T-cell (primary cell): ENCODE results near the gene CLTCL1. TPM values are rescaled to one million over a fixed set of nuclear protein-coding genes. Genes with fewer than 3 reads are reported as not detected.

Experiments used
- ATAC-seq, 4 experiments: fragments of 200-7000 bp in 3 of 4; fragments of 150-1000 bp in 1 of 4; cut with Tn5 transposase; replicated peaks in 1 of 4; 1 replicate in 3 of 4; 2 replicates in 1 of 4; pipeline ENCODE4 v1.10.0; 2021; ENCODE audit warnings: moderate library complexity in 3 of 4, mild to moderate bottlenecking in 2 of 4, moderate number of reproducible peaks in 1 of 4
- CTCF ChIA-PET, 2 donors: fragments of 300-600 bp; sonication (Branson Sonifier 250); formaldehyde crosslinking; loops; one replicate each; lab custom pipeline; 2022; ENCODE audit warnings: antibody characterized with exemption in 2 of 2; lab: Charles Lee
- POLR2A ChIA-PET, 2 donors: fragments of 300-600 bp; sonication (Branson Sonifier 250); formaldehyde crosslinking; loops; one replicate each; lab custom pipeline; 2022; ENCODE audit warnings: antibody characterized with exemption in 2 of 2; lab: Charles Lee
- DNase-seq, 35 experiments: peaks; one replicate each; pipeline versions ENCODE4 v3.0.0 to v3.0.0-alpha.2; 2013 to 2023
- H3K27ac ChIP-seq: one replicate; pipeline ENCODE4 v1.5.1; 2013; ENCODE audit warnings: low read length
- H3K27me3 ChIP-seq, 2 experiments: replicated peaks in 1 of 2; 1 replicate in 1 of 2; 2 replicates in 1 of 2; pipeline versions ENCODE4 v1.6.1 to v1.7.0; 2013; ENCODE audit warnings: low read length in 1 of 2, mixed read lengths in 1 of 2; ENCODE audit not compliant: control insufficient read depth in 2 of 2, insufficient read depth in 2 of 2; ENCODE audit errors: extremely low read depth in 1 of 2
- H3K36me3 ChIP-seq, 2 donors: 1 replicate in 1 of 2; 2 replicates in 1 of 2; pipeline versions ENCODE4 v1.6.1 to v1.7.0; 2013; ENCODE audit warnings: low read length in 1 of 2; ENCODE audit not compliant: control insufficient read depth in 2 of 2, insufficient read depth in 1 of 2; ENCODE audit errors: extremely low read depth in 1 of 2
- H3K4me1 ChIP-seq, 2 experiments: 1 replicate in 1 of 2; 2 replicates in 1 of 2; pipeline versions ENCODE4 v1.6.1 to v1.7.0; 2013; ENCODE audit warnings: low read length in 2 of 2, mixed read lengths in 1 of 2; ENCODE audit not compliant: insufficient read depth in 2 of 2, control insufficient read depth in 1 of 2; ENCODE audit errors: extremely low read depth in 1 of 2
- H3K4me3 ChIP-seq, 2 donors: 1 replicate in 1 of 2; 2 replicates in 1 of 2; pipeline versions ENCODE4 v1.5.1 to v1.7.0; 2013; ENCODE audit warnings: mild to moderate bottlenecking in 2 of 2, low read length in 1 of 2, moderate library complexity in 1 of 2; ENCODE audit not compliant: control insufficient read depth in 1 of 2; ENCODE audit errors: extremely low read depth in 1 of 2
- H3K9me3 ChIP-seq: 2 replicates; pipeline ENCODE4 v1.7.0; 2013
- H3K27ac Mint-ChIP-seq, 2 donors: one replicate each; pipeline ENCODE4 v1.8.0; 2020 to 2021; ENCODE audit warnings: mild to moderate bottlenecking in 2 of 2, mixed read lengths in 2 of 2
- H3K27me3 Mint-ChIP-seq, 2 donors: one replicate each; pipeline ENCODE4 v1.8.0; 2021 to 2022; ENCODE audit warnings: mixed read lengths in 2 of 2
- H3K36me3 Mint-ChIP-seq: one replicate; pipeline ENCODE4 v1.8.0; 2021; ENCODE audit warnings: mixed read lengths
- H3K4me1 Mint-ChIP-seq, 3 donors: one replicate each; pipeline ENCODE4 v1.8.0; 2020 to 2022; ENCODE audit warnings: mixed read lengths in 3 of 3, mild to moderate bottlenecking in 1 of 3
- H3K4me3 Mint-ChIP-seq, 3 donors: one replicate each; pipeline ENCODE4 v1.8.0; 2020 to 2022; ENCODE audit warnings: mild to moderate bottlenecking in 3 of 3, mixed read lengths in 3 of 3, moderate library complexity in 3 of 3
- H3K9me3 Mint-ChIP-seq, 3 donors: one replicate each; pipeline ENCODE4 v1.8.0; 2020 to 2022; ENCODE audit warnings: mixed read lengths in 3 of 3
- WGBS: methylation state at CpG from one replicate; pipeline ENCODE4 v1.1.5; 2013; ENCODE audit warnings: missing lambda C conversion rate; ENCODE audit not compliant: insufficient coverage; 5-methylcytosine and 5-hydroxymethylcytosine counted together
- total RNA-seq, 35 experiments: library from RNA in 6 of 35; stranded (reverse) in 6 of 35; fragments of 120-200 nt in 1 of 35; gene quantifications; one replicate each; pipeline versions ENCODE4 v1.2.1 to v1.2.4 and lab custom pipeline; 2013 to 2026

The CLTCL1 gene
- total RNA-seq, 5 donors from 2014 or later (not counting 1 experiment from before 2014, with no cell fraction given), result 0.63 to 3.9 (median 1.6) TPM

DNA sequence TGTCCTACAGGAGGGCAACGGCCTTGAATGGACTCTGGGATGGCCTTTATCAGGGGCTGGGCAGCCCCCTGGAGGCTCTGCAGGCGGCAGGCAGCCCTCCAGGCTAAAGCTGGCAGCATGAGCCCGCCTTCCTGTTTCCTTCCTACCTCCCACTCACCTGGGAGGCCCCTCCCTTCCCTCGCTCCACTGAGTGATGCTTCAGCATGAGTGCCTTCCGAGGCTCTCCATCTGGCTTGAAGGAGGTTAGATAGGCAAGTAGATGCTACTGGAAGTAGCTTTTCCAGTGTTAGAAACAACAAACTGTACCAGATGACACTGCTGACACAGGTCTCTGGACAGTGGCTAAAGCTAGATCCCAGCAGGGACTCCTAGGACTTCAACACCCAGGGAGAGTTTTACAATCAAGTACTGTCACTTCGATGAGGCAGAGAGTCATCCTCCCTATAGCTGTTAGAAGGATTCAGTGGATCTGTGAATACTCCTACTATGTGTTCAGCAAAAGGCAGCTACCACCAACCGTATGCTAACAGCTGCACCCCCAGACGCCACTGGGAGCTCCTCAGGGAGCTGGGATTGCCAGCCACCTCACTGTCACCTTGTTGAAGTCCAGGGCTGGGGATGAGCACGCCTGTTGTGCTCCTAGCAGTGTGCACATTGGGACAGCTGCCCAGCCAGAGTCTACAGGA lies 108.9 kb downstream of the CLTCL1 start:
- ChIA-PET CTCF (no interaction called here), POLR2A (no interaction called here)
- Histone ChIP-seq H3K4me3 (no peak overlapping the region), H3K27ac (no peak overlapping the region), H3K27me3 (peaks cover 0 to 9% of the 10 kb centered on the region in 2 experiments), H3K4me1 (peaks cover 0 to 24% of the 10 kb centered on the region in 2 experiments), H3K9me3 (no peaks in the 10 kb centered on the region), H3K36me3 (no peaks in the 10 kb centered on the region)
- DNase-seq (no peak), ATAC-seq (no peak)
- no peaks in the 10 kb centered on the region for H3K27me3 Mint-ChIP-seq
- H3K36me3 Mint-ChIP-seq, result no peaks in the 10 kb centered on the region
- no peak overlapping the region for H3K4me3 Mint-ChIP-seq
- 58% methylated on average over 4 of the region's 9 CpGs for whole genome bisulfite sequencing
- H3K9me3 Mint-ChIP-seq, result no peaks in the 10 kb centered on the region
- peaks cover 12 to 19% (median 19%) of the 10 kb centered on the region in 3 donors for H3K4me1 Mint-ChIP-seq
- H3K27ac Mint-ChIP-seq, result no peak overlapping the region

DNA sequence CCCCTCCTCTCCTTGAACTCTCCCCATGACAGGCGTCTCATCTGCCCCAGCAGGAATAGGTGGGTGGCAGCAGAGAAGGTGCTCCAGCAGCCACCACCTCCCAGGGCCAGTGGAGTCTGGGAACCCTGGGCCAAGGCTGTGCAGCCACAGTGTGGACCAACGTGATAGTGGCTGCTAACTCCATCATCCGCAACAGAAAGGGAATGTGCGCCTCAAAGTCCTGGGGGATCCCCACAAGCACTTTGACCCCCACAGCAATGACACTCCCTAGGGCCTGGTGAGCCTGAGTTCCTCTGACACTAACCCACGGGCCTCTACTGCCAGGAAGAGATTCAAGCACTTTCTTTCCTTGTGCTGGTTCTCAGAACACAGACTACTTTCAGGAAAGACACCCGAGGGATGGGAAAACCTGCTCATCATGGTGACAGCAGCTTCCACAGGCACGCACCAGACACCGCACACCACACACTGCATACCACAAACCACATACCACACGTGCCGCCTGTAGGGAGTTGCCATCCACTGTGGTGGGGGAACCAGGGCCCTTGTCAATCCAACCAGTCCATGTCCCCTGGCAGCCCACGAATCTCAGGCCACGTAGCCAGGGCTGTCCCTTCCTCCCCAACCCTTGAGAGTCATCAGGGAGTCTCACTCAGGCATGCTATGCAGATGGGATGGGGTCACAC lies 109.6 kb downstream of the CLTCL1 start:
- Histone ChIP-seq H3K36me3 (no peaks in the 10 kb centered on the region), H3K9me3 (no peaks in the 10 kb centered on the region), H3K4me3 (no peak overlapping the region), H3K27me3 (peaks cover 0 to 9% of the 10 kb centered on the region in 2 experiments), H3K27ac (no peak overlapping the region), H3K4me1 (peaks cover 0 to 31% of the 10 kb centered on the region in 2 experiments)
- CTCF ChIA-PET, result no interaction called here
- POLR2A ChIA-PET, result no interaction called here
- peak overlapping the region in 1 of 2 donors; percentile 34 for H3K27ac Mint-ChIP-seq
- H3K36me3 Mint-ChIP-seq, result no peaks in the 10 kb centered on the region
- peaks cover 12 to 20% (median 19%) of the 10 kb centered on the region in 3 donors for H3K4me1 Mint-ChIP-seq
- H3K27me3 Mint-ChIP-seq, result no peaks in the 10 kb centered on the region
- H3K4me3 Mint-ChIP-seq, result peak overlapping the region in 1 of 3 donors; percentile 17
- WGBS, result 31% methylated on average over 12 of the region's 12 CpGs
- H3K9me3 Mint-ChIP-seq, result no peaks in the 10 kb centered on the region
- DNase-seq (no peak), ATAC-seq (no peak)

DNA sequence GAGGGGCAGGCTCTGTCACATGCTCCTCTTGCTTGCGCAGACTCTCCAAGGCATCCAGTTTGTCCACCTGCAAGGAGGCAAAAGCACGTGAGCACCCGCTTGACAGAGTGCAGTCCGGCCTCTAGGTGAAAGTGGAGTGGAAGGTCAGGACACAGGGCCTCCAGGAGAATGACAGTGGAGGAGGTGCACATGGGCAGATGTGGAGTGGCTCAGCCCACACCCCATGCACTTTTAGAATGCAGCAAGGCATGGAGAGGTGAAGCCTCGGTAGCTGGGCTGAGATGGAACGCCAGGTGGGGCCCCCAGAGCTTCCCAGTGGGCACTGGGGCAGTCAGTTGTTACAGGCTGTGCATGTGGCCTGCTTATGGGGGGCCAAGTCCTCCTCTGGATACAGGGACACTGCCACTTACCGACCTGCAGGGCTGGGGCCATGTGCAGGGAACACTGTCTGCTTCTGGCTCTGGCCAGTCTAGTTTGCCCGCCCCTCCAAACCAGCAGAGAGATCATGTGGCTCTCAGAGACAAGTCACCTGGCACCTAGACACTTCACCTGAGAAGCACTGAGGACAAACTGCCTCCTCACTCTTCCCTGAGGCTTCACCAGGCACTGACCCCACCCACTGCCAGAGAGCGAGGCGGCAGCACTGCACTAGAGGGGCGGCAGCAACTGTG lies 110.6 kb downstream of the CLTCL1 start:
- Histone ChIP-seq H3K27ac (no peak overlapping the region), H3K36me3 (no peaks in the 10 kb centered on the region), H3K4me1 (peaks cover 0 to 32% of the 10 kb centered on the region in 2 experiments), H3K9me3 (no peaks in the 10 kb centered on the region), H3K4me3 (no peak overlapping the region), H3K27me3 (peaks cover 0 to 9% of the 10 kb centered on the region in 2 experiments)
- 90% methylated on average over 5 of the region's 11 CpGs for WGBS
- Mint-ChIP-seq H3K36me3 (no peaks in the 10 kb centered on the region), H3K27me3 (no peaks in the 10 kb centered on the region), H3K9me3 (no peaks in the 10 kb centered on the region), H3K4me1 (peaks cover 12 to 24% (median 19%) of the 10 kb centered on the region in 3 donors), H3K27ac (no peak overlapping the region), H3K4me3 (no peak overlapping the region)
- ChIA-PET CTCF (no interaction called here), POLR2A (no interaction called here)
- ATAC-seq (no peak), DNase-seq (no peak)

DNA sequence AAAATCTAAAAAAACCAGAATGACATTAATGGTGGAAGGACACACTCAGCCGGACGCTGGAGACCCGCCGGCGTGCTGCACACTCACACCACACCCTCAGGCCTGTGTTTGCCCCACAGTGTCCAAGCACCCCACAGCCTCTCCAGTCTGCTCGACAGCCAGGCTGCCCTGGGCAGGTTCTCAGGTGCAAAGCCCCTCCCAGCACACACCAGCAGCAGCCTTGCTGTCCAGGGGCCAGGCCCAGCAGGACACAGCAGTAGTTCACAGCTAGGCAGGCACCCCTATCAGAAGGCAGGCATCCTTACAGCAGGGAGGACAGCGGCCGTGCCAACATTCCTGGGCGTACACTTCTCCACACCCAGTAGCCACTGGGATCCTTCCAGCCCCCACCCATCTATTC lies 111.3 kb downstream of the CLTCL1 start:
- peaks cover 0 to 32% of the 10 kb centered on the region in 2 experiments for H3K4me1 ChIP-seq
- peaks cover 12 to 26% (median 19%) of the 10 kb centered on the region in 3 donors for H3K4me1 Mint-ChIP-seq
- H3K4me3 ChIP-seq, result no peak overlapping the region
- peaks cover 0 to 9% of the 10 kb centered on the region in 2 experiments for H3K27me3 ChIP-seq
- no peaks in the 10 kb centered on the region for H3K36me3 Mint-ChIP-seq
- no peaks in the 10 kb centered on the region for H3K9me3 ChIP-seq
- no peaks in the 10 kb centered on the region for H3K27me3 Mint-ChIP-seq
- no peak overlapping the region for H3K27ac Mint-ChIP-seq
- no peak overlapping the region for H3K4me3 Mint-ChIP-seq
- ChIA-PET CTCF (interaction anchor here in 1 of 2 donors (1.6 kb wide), 1 partner anchor 36 kb away, joined by 4 read pairs; the partner anchor contains the start of gene ESS2), POLR2A (no interaction called here)
- H3K27ac ChIP-seq, result no peak overlapping the region
- H3K9me3 Mint-ChIP-seq, result no peaks in the 10 kb centered on the region
- no peaks in the 10 kb centered on the region for H3K36me3 ChIP-seq
- ATAC-seq (no peak), DNase-seq (no peak)
- 99% methylated on average over 7 of the region's 9 CpGs for WGBS

DNA sequence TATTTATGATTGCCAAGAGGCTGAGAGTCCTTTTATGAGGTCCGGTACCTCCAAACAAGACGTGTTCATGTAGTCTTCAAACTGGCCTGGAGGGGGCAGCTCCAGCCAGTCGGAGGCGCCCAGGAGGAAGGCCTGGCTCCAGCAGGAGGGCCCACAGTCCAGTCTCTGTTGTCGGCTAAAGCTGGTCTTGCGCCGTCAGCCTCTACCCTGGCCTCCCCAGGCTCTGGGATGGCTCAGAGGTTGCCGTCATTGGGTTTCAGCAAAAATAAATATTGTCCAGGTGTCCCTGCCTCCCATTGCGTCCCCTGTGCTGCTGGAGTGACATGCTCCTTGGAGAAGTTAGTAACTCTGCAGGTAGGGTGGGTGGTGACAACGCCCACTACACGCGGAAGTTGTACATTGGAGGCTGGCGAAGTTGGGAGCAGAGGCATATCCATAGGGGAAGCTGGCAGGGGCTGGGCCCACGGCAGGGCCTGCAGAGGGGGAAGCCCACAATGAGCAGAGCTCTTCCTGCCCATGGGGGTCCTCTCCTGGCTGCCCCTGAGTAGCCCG lies 111.9 kb downstream of the CLTCL1 start:
- Mint-ChIP-seq H3K27ac (peak overlapping the region; percentile 76 to 84), H3K9me3 (no peaks in the 10 kb centered on the region), H3K4me3 (peak overlapping the region; percentile 81 to 86 (median 81)), H3K27me3 (no peaks in the 10 kb centered on the region), H3K36me3 (no peaks in the 10 kb centered on the region), H3K4me1 (peaks cover 12 to 26% (median 19%) of the 10 kb centered on the region in 3 donors)
- CTCF ChIA-PET, result interaction anchor here in 1 of 2 donors (1.6 kb wide), 1 partner anchor 35 kb away, joined by 4 read pairs; the partner anchor contains the start of gene ESS2
- Histone ChIP-seq H3K9me3 (no peaks in the 10 kb centered on the region), H3K36me3 (no peaks in the 10 kb centered on the region), H3K27ac (no peak overlapping the region), H3K4me1 (peaks cover 0 to 32% of the 10 kb centered on the region in 2 experiments), H3K27me3 (peaks cover 0 to 9% of the 10 kb centered on the region in 2 experiments), H3K4me3 (peak overlapping the region; percentile 62 to 65)
- POLR2A ChIA-PET, result no interaction called here
- DNase-seq, result peak in 14 of 35 experiments; percentile 12 to 63 (median 26)
- 53% methylated on average over 13 of the region's 15 CpGs for WGBS
- ATAC-seq, result peak; percentile 25 to 30 (median 28)
